Stimulated activated CD8-positive, alpha-beta memory T cell treated with anti-CD3 and anti-CD28 coated beads, Interleukin-15, amount 100 ng/mL, for 24 hours (primary cell): ENCODE measurements around the gene ADCK2.
"Not testable (repeated sequence)": the region's sequence is repeated elsewhere in the genome, so short reads cannot be mapped to it uniquely, and the experiment has no call there.

Experiments
- DNase-seq: peaks from one replicate; pipeline ENCODE4 v3.0.0-alpha.2; 2020; ENCODE audit warnings: low read depth

ADCK2 gene

DNA sequence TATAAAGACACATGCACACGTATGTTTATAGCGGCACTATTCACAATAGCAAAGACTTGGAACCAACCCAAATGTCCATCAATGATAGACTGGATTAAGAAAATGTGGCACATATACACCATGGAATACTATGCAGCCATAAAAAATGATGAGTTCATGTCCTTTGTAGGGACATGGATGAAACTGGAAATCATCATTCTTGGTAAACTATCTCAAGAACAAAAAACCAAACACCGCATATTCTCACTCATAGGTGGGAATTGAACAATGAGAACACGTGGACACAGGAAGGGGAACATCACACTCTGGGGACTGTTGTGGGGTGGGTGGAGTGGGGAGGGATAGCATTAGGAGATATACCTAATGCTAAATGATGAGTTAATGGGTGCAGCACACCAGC, 70.5 kb downstream of the ADCK2 start:
- not testable (repeated sequence) for DNase-seq

DNA sequence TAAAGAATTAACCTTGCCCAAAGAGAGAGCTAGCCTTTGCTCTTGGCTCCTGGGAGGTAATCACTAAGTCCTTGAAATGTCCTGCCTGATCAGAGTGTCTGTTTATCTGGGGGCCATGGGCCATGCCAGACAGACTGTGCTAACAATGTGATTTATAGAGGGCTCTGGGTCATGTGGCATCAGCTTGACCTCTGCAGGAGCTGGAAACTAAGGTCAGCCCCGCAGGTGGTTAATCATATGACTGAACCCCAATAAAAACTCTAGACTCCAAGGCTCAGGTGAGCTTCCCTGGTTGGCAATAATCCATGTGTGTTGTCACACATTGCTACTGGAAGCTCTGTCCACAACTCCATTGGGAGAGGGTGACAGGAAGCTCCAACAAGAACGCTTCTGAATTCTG, 71.3 kb downstream of the ADCK2 start:
- no peak for DNase-seq
